ENCODE measurements around the gene TMEM92.

GRCh38 chr17:50277357-50277754, 3.1 kb downstream of the TMEM92 start:
- TF ChIP-seq CTCF (IDR thresholded peaks at IDR 0.05) = no peak
- TF ChIP-seq EP300 (IDR thresholded peaks at IDR 0.05) = no peak
- TF ChIP-seq POLR2A (IDR thresholded peaks at IDR 0.05) = no peak
